Measurements from ENCODE around the gene SULT1A2.
"Not testable (repeated sequence)": the region's sequence is repeated elsewhere in the genome, so short reads cannot be mapped to it uniquely, and the experiment has no call there.

SULT1A2 gene

DNA sequence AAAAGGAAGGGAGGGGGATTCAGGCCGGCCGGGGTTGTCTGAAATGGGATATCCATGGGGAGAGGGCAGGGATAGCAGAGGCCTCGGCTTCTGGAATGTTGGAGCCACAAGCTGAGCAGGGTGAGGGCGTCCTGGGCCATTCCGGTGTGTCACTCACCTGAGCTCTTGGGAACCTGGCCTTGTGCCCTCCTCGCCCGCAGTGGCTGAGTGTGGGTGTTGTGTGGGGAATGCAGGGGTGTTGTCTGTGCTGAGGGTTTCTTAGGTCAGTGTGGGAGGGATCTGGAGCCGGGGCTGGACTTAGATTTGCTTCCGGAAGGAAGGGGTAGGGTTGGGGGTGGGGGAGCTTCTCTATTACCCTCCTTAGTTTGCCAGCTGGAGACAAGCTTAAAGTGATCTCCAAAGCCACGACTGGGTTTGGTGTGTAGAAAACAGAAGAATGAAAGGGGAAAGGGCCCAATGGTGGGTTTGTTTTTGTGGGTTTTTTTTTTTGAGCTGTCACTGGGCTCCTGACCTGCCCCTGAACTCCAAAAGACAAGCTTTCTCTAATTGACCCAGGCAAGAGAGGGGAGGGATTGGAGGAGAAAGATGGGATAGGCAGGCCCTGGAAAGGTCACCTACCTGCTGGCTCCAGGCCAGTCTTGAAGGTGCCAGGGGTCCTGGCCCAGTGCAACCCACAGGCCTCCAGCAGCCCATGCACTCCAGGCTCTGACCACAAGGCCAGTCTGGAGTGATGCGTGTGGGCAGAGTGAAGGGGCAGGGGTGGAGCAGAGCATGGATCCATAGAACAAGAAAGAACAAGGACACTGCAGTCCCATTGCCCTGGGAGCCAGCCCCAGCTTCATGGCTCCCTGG, at the start of gene SULT1A2:
SULT1A2 (minus strand) TSS at position 211 of the 852 bp plus-strand sequence. CDS start 1,120 bp downstream, outside the sequence.
- no peak within 1 kb of the TSS for H3K9ac ChIP-seq (ENCODE audit: low read length)
- H3K36me3 ChIP-seq (ENCODE audit: control insufficient read depth, insufficient read depth, low read length), result no peaks in the 10 kb centered on the region
- H3K4me3 ChIP-seq (ENCODE audit: low read length), result peak within 1 kb of the TSS; percentile 36
- no peaks in the 10 kb centered on the region for H3K4me1 ChIP-seq (ENCODE audit: control insufficient read depth, insufficient read depth, low read length)
- no peaks in the 10 kb centered on the region for H3K27me3 ChIP-seq (ENCODE audit: control insufficient read depth, insufficient read depth, low read length)
- H3K27ac ChIP-seq (ENCODE audit: low read depth, low read length), result no peak within 1 kb of the TSS

- not testable (repeated sequence) for H3K9ac ChIP-seq (ENCODE audit: low read length); H3K4me3 ChIP-seq (ENCODE audit: low read length); H3K27ac ChIP-seq (ENCODE audit: low read depth, low read length); H3K4me1 ChIP-seq (ENCODE audit: control insufficient read depth, insufficient read depth, low read length); H3K36me3 ChIP-seq (ENCODE audit: control insufficient read depth, insufficient read depth, low read length); H3K27me3 ChIP-seq (ENCODE audit: control insufficient read depth, insufficient read depth, low read length)
Observed at GRCh38 chr16:28639959-28640358, 43.1 kb upstream of the SULT1A2 start.

- H3K4me3 ChIP-seq (ENCODE audit: low read length); H3K4me1 ChIP-seq (ENCODE audit: control insufficient read depth, insufficient read depth, low read length); H3K9ac ChIP-seq (ENCODE audit: low read length); H3K27me3 ChIP-seq (ENCODE audit: control insufficient read depth, insufficient read depth, low read length); H3K36me3 ChIP-seq (ENCODE audit: control insufficient read depth, insufficient read depth, low read length); H3K27ac ChIP-seq (ENCODE audit: low read depth, low read length): not testable (repeated sequence)
Observed at GRCh38 chr16:28638359-28638758, 41.5 kb upstream of the SULT1A2 start.

DNA sequence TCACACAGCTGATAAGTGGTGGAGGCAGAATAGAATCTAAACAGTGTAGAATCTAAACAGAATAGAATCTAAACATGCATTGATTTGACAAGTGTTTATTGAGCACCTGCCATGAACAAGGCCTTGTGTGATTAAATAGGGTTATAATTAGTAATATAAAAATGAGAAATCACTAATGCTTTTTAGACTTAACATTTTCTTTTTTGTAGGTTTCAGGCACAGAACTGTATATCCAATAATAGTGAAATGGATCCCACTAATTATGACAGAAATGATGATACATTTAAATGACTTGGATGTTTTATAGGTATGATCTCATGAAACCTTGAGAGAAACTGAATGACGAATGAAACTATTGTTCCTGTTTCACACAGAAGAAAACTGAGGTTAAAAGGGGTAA, 40.9 kb upstream of the SULT1A2 start, which contains the start of gene NPIPB8:
NPIPB8 (plus strand) TSS at position 301 of the 400 bp plus-strand sequence. CDS start 296 bp downstream, outside the sequence.
- not testable (repeated sequence) for H3K27me3 ChIP-seq (ENCODE audit: control insufficient read depth, insufficient read depth, low read length); H3K4me3 ChIP-seq (ENCODE audit: low read length); H3K9ac ChIP-seq (ENCODE audit: low read length); H3K27ac ChIP-seq (ENCODE audit: low read depth, low read length); H3K4me1 ChIP-seq (ENCODE audit: control insufficient read depth, insufficient read depth, low read length); H3K36me3 ChIP-seq (ENCODE audit: control insufficient read depth, insufficient read depth, low read length)

DNA sequence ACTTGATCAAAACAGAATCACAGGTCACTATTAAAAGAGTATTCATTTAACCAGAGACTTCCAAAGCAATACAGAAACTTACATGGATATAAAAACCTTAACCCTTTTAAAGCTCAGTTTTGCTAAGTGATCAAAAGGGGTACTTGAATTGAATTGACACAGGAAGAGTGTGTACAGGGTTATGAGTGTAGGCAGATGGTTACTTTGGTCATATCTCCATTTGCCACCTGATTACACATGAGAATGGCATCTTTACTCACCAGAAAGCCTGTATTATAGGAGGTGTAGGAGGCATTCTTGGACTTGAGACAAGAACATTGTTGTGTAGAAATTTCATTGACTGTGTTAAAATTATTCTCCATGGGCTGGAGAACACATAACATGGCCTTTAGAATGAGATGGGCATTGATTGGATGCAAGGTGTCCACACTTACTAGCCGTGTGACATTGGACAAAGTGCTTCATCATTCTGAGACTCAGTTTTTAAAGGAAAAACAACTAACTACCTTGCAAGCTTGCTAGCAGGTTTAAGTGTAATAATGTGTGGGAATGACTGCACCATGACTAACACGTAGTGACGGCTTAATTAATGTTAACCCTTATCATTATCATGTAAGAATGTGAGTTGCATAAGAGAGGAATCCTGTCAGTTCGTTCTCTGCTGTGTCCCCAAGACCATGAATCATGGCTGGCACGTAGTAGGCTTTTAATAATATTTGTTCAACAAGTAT, 39.4 kb upstream of the SULT1A2 start:
- H3K9ac ChIP-seq (ENCODE audit: low read length); H3K36me3 ChIP-seq (ENCODE audit: control insufficient read depth, insufficient read depth, low read length); H3K27me3 ChIP-seq (ENCODE audit: control insufficient read depth, insufficient read depth, low read length); H3K27ac ChIP-seq (ENCODE audit: low read depth, low read length); H3K4me3 ChIP-seq (ENCODE audit: low read length); H3K4me1 ChIP-seq (ENCODE audit: control insufficient read depth, insufficient read depth, low read length): not testable (repeated sequence)

DNA sequence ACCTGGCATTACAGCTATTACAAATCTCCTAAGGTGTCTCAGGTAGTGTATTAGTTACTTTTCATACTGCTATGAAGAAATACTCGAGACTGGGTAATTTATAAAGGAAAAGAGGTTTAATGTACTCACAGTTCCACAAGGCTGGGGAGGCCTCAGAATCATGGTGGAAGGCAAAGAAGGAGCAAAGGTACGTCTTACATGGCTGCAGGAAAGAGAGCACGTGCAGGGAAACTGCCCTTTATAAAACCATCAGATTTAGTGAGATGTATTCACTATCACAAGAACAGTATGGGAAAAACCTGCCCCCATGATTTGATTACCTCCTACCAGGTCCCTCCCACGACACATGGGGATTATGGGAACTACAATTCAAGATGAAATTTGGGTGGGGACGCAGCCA, 34.1 kb upstream of the SULT1A2 start:
- not testable (repeated sequence) for H3K27ac ChIP-seq (ENCODE audit: low read depth, low read length); H3K4me1 ChIP-seq (ENCODE audit: control insufficient read depth, insufficient read depth, low read length); H3K9ac ChIP-seq (ENCODE audit: low read length); H3K27me3 ChIP-seq (ENCODE audit: control insufficient read depth, insufficient read depth, low read length); H3K4me3 ChIP-seq (ENCODE audit: low read length); H3K36me3 ChIP-seq (ENCODE audit: control insufficient read depth, insufficient read depth, low read length)

DNA sequence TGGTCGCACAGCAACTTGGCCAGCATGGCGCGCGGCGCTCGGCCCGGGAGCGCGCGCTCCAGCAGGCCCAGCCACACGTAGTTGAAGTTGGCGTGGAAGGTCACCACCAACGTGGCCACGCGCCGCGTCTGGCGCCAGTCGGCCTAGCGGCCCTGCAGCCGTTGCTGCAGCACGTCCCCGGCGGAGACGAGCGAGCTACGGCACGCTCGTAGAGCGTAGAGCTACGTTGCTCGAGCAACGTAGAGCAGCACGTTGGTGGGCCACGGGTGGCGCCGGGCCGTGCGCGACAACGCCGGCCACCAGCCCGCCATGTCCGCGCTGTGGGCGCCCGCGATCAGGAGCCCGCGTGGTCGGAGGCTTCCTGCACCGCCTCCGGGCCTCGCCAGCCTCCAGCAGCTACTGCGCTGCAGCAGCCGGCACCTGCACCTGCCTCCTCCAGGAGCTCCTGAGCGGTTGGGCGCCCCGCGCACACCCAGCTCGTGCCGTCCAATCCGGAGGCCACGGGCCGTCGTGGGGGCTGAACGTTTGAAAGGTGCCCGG, 26.4 kb upstream of the SULT1A2 start:
- no peak overlapping the region for H3K27ac ChIP-seq (ENCODE audit: low read depth, low read length)
- H3K9ac ChIP-seq (ENCODE audit: low read length), result peak overlapping the region; percentile 21
- no peaks in the 10 kb centered on the region for H3K27me3 ChIP-seq (ENCODE audit: control insufficient read depth, insufficient read depth, low read length)
- no peaks in the 10 kb centered on the region for H3K4me1 ChIP-seq (ENCODE audit: control insufficient read depth, insufficient read depth, low read length)
- H3K4me3 ChIP-seq (ENCODE audit: low read length), result peak overlapping the region; percentile 71
- no peaks in the 10 kb centered on the region for H3K36me3 ChIP-seq (ENCODE audit: control insufficient read depth, insufficient read depth, low read length)

DNA sequence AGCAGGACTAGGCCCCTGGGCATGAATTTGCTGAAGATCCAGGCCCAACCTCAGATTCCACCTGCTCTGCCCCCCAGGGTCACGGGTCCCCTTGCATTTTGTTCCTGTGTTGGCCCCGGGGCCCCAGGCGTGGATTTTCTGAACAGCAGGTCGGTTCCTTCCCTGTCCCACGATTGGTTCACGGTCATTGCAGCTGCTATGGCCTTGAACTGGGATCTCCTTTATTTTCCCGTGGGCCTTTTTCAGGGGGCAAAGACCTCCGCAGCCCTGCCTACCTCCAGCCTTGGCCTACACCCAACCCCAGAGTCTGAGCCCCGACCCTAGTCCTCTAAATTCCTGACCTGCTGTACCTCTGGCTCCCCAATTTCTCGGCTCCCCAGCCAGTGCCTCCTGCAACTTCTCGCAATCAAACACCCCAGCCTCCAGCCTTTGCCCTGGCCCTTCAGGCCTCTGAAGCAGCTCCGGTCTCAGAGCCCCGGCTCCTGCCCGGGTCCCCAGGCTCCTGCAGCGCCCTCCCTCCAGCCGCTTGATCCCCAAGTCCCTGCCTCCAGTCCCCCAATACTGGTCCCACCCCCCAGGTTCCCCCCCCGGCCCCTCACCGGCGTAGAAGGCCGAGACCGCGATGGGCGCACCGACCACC, 25.8 kb upstream of the SULT1A2 start:
- H3K27ac ChIP-seq (ENCODE audit: low read depth, low read length); H3K9ac ChIP-seq (ENCODE audit: low read length); H3K36me3 ChIP-seq (ENCODE audit: control insufficient read depth, insufficient read depth, low read length); H3K4me1 ChIP-seq (ENCODE audit: control insufficient read depth, insufficient read depth, low read length); H3K27me3 ChIP-seq (ENCODE audit: control insufficient read depth, insufficient read depth, low read length): not testable (repeated sequence)
- H3K4me3 ChIP-seq (ENCODE audit: low read length), result peak overlapping the region; percentile 71

- H3K4me1 ChIP-seq (ENCODE audit: control insufficient read depth, insufficient read depth, low read length), result no peaks in the 10 kb centered on the region
- H3K36me3 ChIP-seq (ENCODE audit: control insufficient read depth, insufficient read depth, low read length), result no peaks in the 10 kb centered on the region
Observed at GRCh38 chr16:28621481-28622155, 24.8 kb upstream of the SULT1A2 start.

GRCh38 chr16:28620316-28620715, 23.5 kb upstream of the SULT1A2 start:
- not testable (repeated sequence) for H3K9ac ChIP-seq (ENCODE audit: low read length); H3K4me3 ChIP-seq (ENCODE audit: low read length); H3K36me3 ChIP-seq (ENCODE audit: control insufficient read depth, insufficient read depth, low read length); H3K27me3 ChIP-seq (ENCODE audit: control insufficient read depth, insufficient read depth, low read length); H3K27ac ChIP-seq (ENCODE audit: low read depth, low read length); H3K4me1 ChIP-seq (ENCODE audit: control insufficient read depth, insufficient read depth, low read length)

More at GRCh38 chr16:28621481-28622155, 24.8 kb upstream of the SULT1A2 start:
- H3K9ac ChIP-seq (ENCODE audit: low read length), result no peak overlapping the region
- H3K4me3 ChIP-seq (ENCODE audit: low read length), result no peak overlapping the region
- H3K27me3 ChIP-seq (ENCODE audit: control insufficient read depth, insufficient read depth, low read length), result no peaks in the 10 kb centered on the region
- no peak overlapping the region for H3K27ac ChIP-seq (ENCODE audit: low read depth, low read length)

DNA sequence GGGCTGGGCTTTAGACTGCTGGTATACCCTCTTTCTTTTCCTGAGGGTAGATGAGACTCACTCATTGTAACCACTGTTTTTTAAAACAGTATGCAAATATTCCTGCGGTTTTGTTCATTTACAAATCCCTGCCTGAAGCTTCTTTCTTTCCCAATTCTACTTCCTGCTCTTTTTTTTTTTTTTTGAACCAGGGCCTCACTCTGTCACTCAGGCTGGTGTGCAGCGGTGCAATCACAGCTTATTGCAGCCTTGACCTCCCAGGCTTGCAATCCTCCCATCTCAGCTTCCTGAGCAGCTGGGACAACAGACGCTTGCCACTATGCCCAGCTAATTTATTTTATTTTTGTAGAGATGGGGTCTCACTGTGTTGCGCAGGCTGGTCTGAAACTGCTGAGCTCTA, 21.0 kb upstream of the SULT1A2 start:
- H3K9ac ChIP-seq (ENCODE audit: low read length), result no peak overlapping the region
- no peak overlapping the region for H3K27ac ChIP-seq (ENCODE audit: low read depth, low read length)
- no peaks in the 10 kb centered on the region for H3K36me3 ChIP-seq (ENCODE audit: control insufficient read depth, insufficient read depth, low read length)
- H3K4me1 ChIP-seq (ENCODE audit: control insufficient read depth, insufficient read depth, low read length), result no peaks in the 10 kb centered on the region
- H3K27me3 ChIP-seq (ENCODE audit: control insufficient read depth, insufficient read depth, low read length), result no peaks in the 10 kb centered on the region
- no peak overlapping the region for H3K4me3 ChIP-seq (ENCODE audit: low read length)

DNA sequence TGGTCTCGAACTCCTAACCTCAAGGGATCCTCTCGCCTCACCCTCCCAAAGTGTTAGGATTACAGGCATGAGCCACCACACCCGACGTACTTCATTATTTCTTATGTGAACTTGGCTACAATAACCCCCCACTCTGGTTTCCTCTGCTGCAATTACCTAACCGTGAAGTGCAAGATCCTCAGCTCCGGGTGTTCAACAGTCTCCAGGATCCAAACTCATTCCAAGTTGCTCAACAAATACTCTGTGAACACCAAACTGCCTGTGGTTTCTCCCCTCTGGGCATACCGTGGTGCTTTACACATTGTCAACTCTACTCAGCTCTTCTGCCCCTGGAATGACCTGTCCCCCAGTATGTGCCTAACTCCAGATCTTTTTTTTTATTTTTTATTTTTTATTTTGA, 19.8 kb upstream of the SULT1A2 start:
- H3K36me3 ChIP-seq (ENCODE audit: control insufficient read depth, insufficient read depth, low read length), result no peaks in the 10 kb centered on the region
- H3K27ac ChIP-seq (ENCODE audit: low read depth, low read length), result no peak overlapping the region
- H3K4me3 ChIP-seq (ENCODE audit: low read length), result no peak overlapping the region
- no peak overlapping the region for H3K9ac ChIP-seq (ENCODE audit: low read length)
- H3K27me3 ChIP-seq (ENCODE audit: control insufficient read depth, insufficient read depth, low read length), result no peaks in the 10 kb centered on the region
- H3K4me1 ChIP-seq (ENCODE audit: control insufficient read depth, insufficient read depth, low read length), result no peaks in the 10 kb centered on the region
